ENCODE data around the gene CDK2AP2.

The CDK2AP2 gene

GRCh38 chr11:67500484-67500821, 7.5 kb downstream of the CDK2AP2 start:
- TF ChIP-seq POLR2AphosphoS5 (IDR thresholded peaks at IDR 0.05; ENCODE audit: low read depth, low read length) (no peak), TAF1 (IDR thresholded peaks at IDR 0.05; ENCODE audit: low read depth, low read length) (no peak), PAX5 (IDR thresholded peaks at IDR 0.05; ENCODE audit: insufficient read depth, low read length, severe bottlenecking) (no peak), POU2F2 (IDR thresholded peaks at IDR 0.05; ENCODE audit: low read depth, low read length) (no peak), POLR2A (IDR thresholded peaks at IDR 0.05; ENCODE audit: low read depth, low read length) (no peak), SPI1 (IDR thresholded peaks at IDR 0.05; ENCODE audit: low read depth, low read length) (no peak)
- DNase-seq (ENCODE audit: insufficient read length, low spot score): no peak
- no peak for FAIRE-seq

GRCh38 chr11:67499808-67500483, 8.0 kb downstream of the CDK2AP2 start:
- DNase-seq (ENCODE audit: insufficient read length, low spot score) (no peak), FAIRE-seq (no peak)
- TF ChIP-seq POU2F2 (IDR thresholded peaks at IDR 0.05; ENCODE audit: low read depth, low read length): no peak
- no peak for TF ChIP-seq PAX5 (IDR thresholded peaks at IDR 0.05; ENCODE audit: insufficient read depth, low read length, severe bottlenecking)
- no peak for TF ChIP-seq SPI1 (IDR thresholded peaks at IDR 0.05; ENCODE audit: low read depth, low read length)
- no peak for TF ChIP-seq POLR2A (IDR thresholded peaks at IDR 0.05; ENCODE audit: low read depth, low read length)
- no peak for TF ChIP-seq TAF1 (IDR thresholded peaks at IDR 0.05; ENCODE audit: low read depth, low read length)
- TF ChIP-seq POLR2AphosphoS5 (IDR thresholded peaks at IDR 0.05; ENCODE audit: low read depth, low read length): no peak

GRCh38 chr11:67498544-67498972, 9.4 kb downstream of the CDK2AP2 start:
- FAIRE-seq: no peak
- DNase-seq (ENCODE audit: insufficient read length, low spot score): no peak
- no peak for TF ChIP-seq PAX5 (IDR thresholded peaks at IDR 0.05; ENCODE audit: insufficient read depth, low read length, severe bottlenecking)
- no peak for TF ChIP-seq POLR2AphosphoS5 (IDR thresholded peaks at IDR 0.05; ENCODE audit: low read depth, low read length)
- TF ChIP-seq POU2F2 (IDR thresholded peaks at IDR 0.05; ENCODE audit: low read depth, low read length): no peak
- no peak for TF ChIP-seq TAF1 (IDR thresholded peaks at IDR 0.05; ENCODE audit: low read depth, low read length)
- no peak for TF ChIP-seq POLR2A (IDR thresholded peaks at IDR 0.05; ENCODE audit: low read depth, low read length)
- TF ChIP-seq SPI1 (IDR thresholded peaks at IDR 0.05; ENCODE audit: low read depth, low read length): no peak

- DNase-seq (ENCODE audit: insufficient read length, low spot score): no peak
- TF ChIP-seq TAF1 (IDR thresholded peaks at IDR 0.05; ENCODE audit: low read depth, low read length): no peak
- no peak for TF ChIP-seq POU2F2 (IDR thresholded peaks at IDR 0.05; ENCODE audit: low read depth, low read length)
- TF ChIP-seq SPI1 (IDR thresholded peaks at IDR 0.05; ENCODE audit: low read depth, low read length): no peak
- FAIRE-seq: no peak
Observed at GRCh38 chr11:67497656-67498291, 10.2 kb downstream of the CDK2AP2 start.

- DNase-seq (ENCODE audit: insufficient read length, low spot score) (peak; percentile 16), FAIRE-seq (no peak)
- TF ChIP-seq POLR2A (IDR thresholded peaks at IDR 0.05; ENCODE audit: low read depth, low read length) (no peak), TAF1 (IDR thresholded peaks at IDR 0.05; ENCODE audit: low read depth, low read length) (no peak), PAX5 (IDR thresholded peaks at IDR 0.05; ENCODE audit: insufficient read depth, low read length, severe bottlenecking) (no peak), POU2F2 (IDR thresholded peaks at IDR 0.05; ENCODE audit: low read depth, low read length) (no peak), SPI1 (IDR thresholded peaks at IDR 0.05; ENCODE audit: low read depth, low read length) (no peak), POLR2AphosphoS5 (IDR thresholded peaks at IDR 0.05; ENCODE audit: low read depth, low read length) (no peak)
Observed at GRCh38 chr11:67496113-67496512, 11.8 kb downstream of the CDK2AP2 start.

- DNase-seq (ENCODE audit: insufficient read length, low spot score): peak; percentile 29
- TF ChIP-seq POU2F2 (IDR thresholded peaks at IDR 0.05; ENCODE audit: low read depth, low read length) (no peak), POLR2AphosphoS5 (IDR thresholded peaks at IDR 0.05; ENCODE audit: low read depth, low read length) (no peak), SPI1 (IDR thresholded peaks at IDR 0.05; ENCODE audit: low read depth, low read length) (no peak), POLR2A (IDR thresholded peaks at IDR 0.05; ENCODE audit: low read depth, low read length) (no peak), PAX5 (IDR thresholded peaks at IDR 0.05; ENCODE audit: insufficient read depth, low read length, severe bottlenecking) (no peak), TAF1 (IDR thresholded peaks at IDR 0.05; ENCODE audit: low read depth, low read length) (no peak)
- FAIRE-seq: no peak
Observed at GRCh38 chr11:67495234-67496005, 12.5 kb downstream of the CDK2AP2 start.

GRCh38 chr11:67494371-67495233, 13.4 kb downstream of the CDK2AP2 start:
- FAIRE-seq (no peak), DNase-seq (ENCODE audit: insufficient read length, low spot score) (peak; percentile 26)
- TF ChIP-seq TAF1 (IDR thresholded peaks at IDR 0.05; ENCODE audit: low read depth, low read length) (no peak), SPI1 (IDR thresholded peaks at IDR 0.05; ENCODE audit: low read depth, low read length) (no peak), POU2F2 (IDR thresholded peaks at IDR 0.05; ENCODE audit: low read depth, low read length) (no peak), POLR2A (IDR thresholded peaks at IDR 0.05; ENCODE audit: low read depth, low read length) (no peak), POLR2AphosphoS5 (IDR thresholded peaks at IDR 0.05; ENCODE audit: low read depth, low read length) (no peak), PAX5 (IDR thresholded peaks at IDR 0.05; ENCODE audit: insufficient read depth, low read length, severe bottlenecking) (no peak)

- DNase-seq (ENCODE audit: insufficient read length, low spot score): peak; percentile 13
- FAIRE-seq: no peak
- no peak for TF ChIP-seq PAX5 (IDR thresholded peaks at IDR 0.05; ENCODE audit: insufficient read depth, low read length, severe bottlenecking)
- no peak for TF ChIP-seq POLR2A (IDR thresholded peaks at IDR 0.05; ENCODE audit: low read depth, low read length)
- TF ChIP-seq POU2F2 (IDR thresholded peaks at IDR 0.05; ENCODE audit: low read depth, low read length): no peak
- TF ChIP-seq POLR2AphosphoS5 (IDR thresholded peaks at IDR 0.05; ENCODE audit: low read depth, low read length): no peak
- no peak for TF ChIP-seq TAF1 (IDR thresholded peaks at IDR 0.05; ENCODE audit: low read depth, low read length)
- no peak for TF ChIP-seq SPI1 (IDR thresholded peaks at IDR 0.05; ENCODE audit: low read depth, low read length)
Observed at GRCh38 chr11:67493548-67494370, 14.2 kb downstream of the CDK2AP2 start.
